ENCODE results near the gene IMMT. TPM values are rescaled to one million over a fixed set of nuclear protein-coding genes. Genes with fewer than 3 reads are reported as not detected.

IMMT gene
- total and polyA plus RNA-seq, 2 donors (not counting 1 experiment from before 2014, with no cell fraction given): 23.5 to 66.0 TPM

DNA sequence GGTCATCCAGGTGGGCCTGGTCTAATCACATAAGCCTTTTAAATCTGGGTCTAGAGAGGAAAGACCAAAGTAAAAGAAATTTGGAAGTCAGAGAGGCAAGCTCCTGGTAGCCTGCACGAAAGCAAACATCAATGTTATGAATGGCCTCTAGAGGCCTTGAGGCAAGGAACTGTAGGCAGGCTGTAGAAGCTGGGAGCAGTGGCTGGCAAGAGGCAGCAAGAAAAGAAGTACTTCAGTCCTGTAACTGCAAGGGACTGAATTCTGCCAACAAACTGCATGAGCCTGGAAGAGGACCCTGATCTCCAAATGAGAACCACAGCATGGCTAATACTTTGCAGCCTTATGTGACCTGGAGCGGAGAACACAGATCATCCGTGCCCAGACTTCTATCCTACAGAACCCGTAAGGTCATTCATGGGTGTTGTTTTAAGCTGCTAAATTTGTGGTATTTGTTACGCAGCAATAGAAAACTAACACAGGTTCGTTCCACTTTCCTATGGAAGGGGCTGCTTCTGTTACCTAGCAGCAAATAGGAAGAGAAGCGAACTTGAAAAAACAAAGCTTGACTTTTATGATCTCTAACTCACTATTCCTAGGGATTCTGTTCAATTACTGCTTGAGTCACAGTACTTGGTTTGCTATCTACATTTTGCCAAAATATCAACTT lies 1.2 kb downstream of the IMMT start:
- CTCF ChIA-PET: no interaction called here

More for the DNA sequence above, 1.2 kb downstream of the IMMT start:
- Mint-ChIP-seq H3K4me3 (peak overlapping the region; percentile 94), H3K27ac (peak overlapping the region; percentile 89), H3K9me3 (ENCODE audit: insufficient read depth) (no peaks in the 10 kb centered on the region), H3K27me3 (no peaks in the 10 kb centered on the region), H3K4me1 (peaks cover 51% of the 10 kb centered on the region)
- ATAC-seq (ENCODE audit: low read depth) (no peak), DNase-seq (no peak)
- peak overlapping the region; percentile 76 to 99 (median 91) for H3K4me3 ChIP-seq (ENCODE audit: control extremely low read depth in 1 of 5, extremely low read depth in 1 of 5, insufficient read depth in 1 of 5, low read depth in 2 of 5, low read length in 4 of 5)
- no peak for TF ChIP-seq EZH2 (IDR thresholded peaks at IDR 0.05; ENCODE audit: borderline replicate concordance, insufficient read depth, low read depth, low read length, poor library complexity, severe bottlenecking)
- no peak for TF ChIP-seq CTCF (IDR thresholded peaks at IDR 0.05)
- H3K4me1 ChIP-seq (ENCODE audit: control insufficient read depth in 2 of 2, insufficient read depth in 2 of 2, low read length in 2 of 2): peaks cover 23 to 26% of the 10 kb centered on the region in 2 donors
- H3K27ac ChIP-seq (ENCODE audit: low read length in 2 of 2): peak overlapping the region; percentile 90 to 94
- intact Hi-C loops (cut with micrococcal nuclease): loop anchor here (2.0 kb wide), 2 partner anchors 247 to 429 kb away; partner anchors contain the start of genes KDM3A and RNF103
- peak overlapping the region; percentile 83 for H2AFZ ChIP-seq (ENCODE audit: insufficient read depth, low read depth, low read length, poor library complexity, severe bottlenecking)
- POLR2A ChIA-PET: no interaction called here
- 82% methylated on average over 6 of the region's 7 CpGs for WGBS (ENCODE audit: insufficient coverage)
- H3K79me2 ChIP-seq (ENCODE audit: control insufficient read depth, insufficient read depth, low read length): peaks cover 70% of the 10 kb centered on the region
- peak overlapping the region; percentile 82 for H3K9ac ChIP-seq (ENCODE audit: low read length)
- no peaks in the 10 kb centered on the region for H3K9me3 ChIP-seq (ENCODE audit: control extremely low read depth in 1 of 3, control insufficient read depth in 2 of 3, insufficient read depth in 1 of 3, low read length in 2 of 3)
- peak overlapping the region; percentile 79 for H3K4me2 ChIP-seq (replicated peaks; ENCODE audit: low read depth, low read length, poor library complexity, severe bottlenecking)
- peaks cover 0 to 7% of the 10 kb centered on the region in 2 experiments for H3K36me3 ChIP-seq (replicated peaks in 1 of 2; ENCODE audit: control extremely low read depth in 1 of 2, control insufficient read depth in 1 of 2, extremely low read depth in 1 of 2, insufficient read depth in 2 of 2, low read length in 1 of 2)
- no peaks in the 10 kb centered on the region for H3K27me3 ChIP-seq (replicated peaks in 1 of 4; ENCODE audit: control extremely low read depth in 1 of 4, control insufficient read depth in 3 of 4, insufficient read depth in 4 of 4, low read length in 3 of 4)
- peaks cover 17% of the 10 kb centered on the region for H4K20me1 ChIP-seq (ENCODE audit: control insufficient read depth, insufficient read depth, low read length, poor library complexity, severe bottlenecking)

Data from B cell (primary cell).